ENCODE data around the gene SSC5D.

Gene SSC5D

GRCh38 chr19:55451163-55451964, 36.9 kb upstream of the SSC5D start:
- Mint-ChIP-seq H3K9me3 (no peaks in the 10 kb centered on the region), H3K27me3 (no peaks in the 10 kb centered on the region)

GRCh38 chr19:55451965-55452748, 36.1 kb upstream of the SSC5D start:
- DNase-seq: no peak
- ATAC-seq: no peak
- Mint-ChIP-seq H3K4me1 (peaks cover 27% of the 10 kb centered on the region), H3K9me3 (no peaks in the 10 kb centered on the region), H3K27me3 (no peaks in the 10 kb centered on the region), H3K27ac (no peak overlapping the region), H3K4me3 (peak overlapping the region; percentile 59 to 74)

More at GRCh38 chr19:55451163-55451964, 36.9 kb upstream of the SSC5D start:
- H3K4me3 Mint-ChIP-seq: peak overlapping the region; percentile 59 to 74
- ATAC-seq: peak; percentile 29
- DNase-seq: no peak
- peaks cover 27% of the 10 kb centered on the region for H3K4me1 Mint-ChIP-seq
- no peak overlapping the region for H3K27ac Mint-ChIP-seq

DNA sequence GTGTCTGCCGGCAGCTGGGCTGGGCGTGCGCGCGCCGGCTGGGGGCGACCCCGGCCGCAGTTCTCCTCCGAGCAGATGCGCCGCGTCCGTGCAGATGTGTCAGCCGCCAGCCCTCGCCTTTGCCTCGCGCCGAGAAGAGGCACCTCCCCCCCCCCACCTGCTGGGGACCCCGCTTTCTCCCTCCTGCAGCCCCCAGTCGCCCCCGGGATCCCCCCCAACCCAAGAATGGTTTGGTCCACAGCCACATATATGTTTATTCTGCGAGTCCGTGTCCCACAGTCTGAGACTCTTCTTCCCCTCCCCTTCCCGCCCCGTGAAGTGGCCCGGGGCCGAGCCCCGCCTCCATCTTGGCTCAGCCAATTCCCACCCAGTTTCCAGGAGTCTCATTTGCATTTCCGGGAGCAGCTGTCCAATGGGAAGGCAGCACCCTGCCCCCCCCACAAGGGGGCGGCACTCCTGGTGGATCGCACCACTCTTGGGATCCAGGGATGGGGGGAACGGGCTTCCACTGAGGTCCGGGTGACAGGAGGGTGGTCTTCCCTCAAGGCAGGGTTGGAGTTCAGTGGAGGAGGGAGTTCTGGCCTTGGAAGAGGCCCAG, 35.4 kb upstream of the SSC5D start:
- ATAC-seq: no peak

DNA sequence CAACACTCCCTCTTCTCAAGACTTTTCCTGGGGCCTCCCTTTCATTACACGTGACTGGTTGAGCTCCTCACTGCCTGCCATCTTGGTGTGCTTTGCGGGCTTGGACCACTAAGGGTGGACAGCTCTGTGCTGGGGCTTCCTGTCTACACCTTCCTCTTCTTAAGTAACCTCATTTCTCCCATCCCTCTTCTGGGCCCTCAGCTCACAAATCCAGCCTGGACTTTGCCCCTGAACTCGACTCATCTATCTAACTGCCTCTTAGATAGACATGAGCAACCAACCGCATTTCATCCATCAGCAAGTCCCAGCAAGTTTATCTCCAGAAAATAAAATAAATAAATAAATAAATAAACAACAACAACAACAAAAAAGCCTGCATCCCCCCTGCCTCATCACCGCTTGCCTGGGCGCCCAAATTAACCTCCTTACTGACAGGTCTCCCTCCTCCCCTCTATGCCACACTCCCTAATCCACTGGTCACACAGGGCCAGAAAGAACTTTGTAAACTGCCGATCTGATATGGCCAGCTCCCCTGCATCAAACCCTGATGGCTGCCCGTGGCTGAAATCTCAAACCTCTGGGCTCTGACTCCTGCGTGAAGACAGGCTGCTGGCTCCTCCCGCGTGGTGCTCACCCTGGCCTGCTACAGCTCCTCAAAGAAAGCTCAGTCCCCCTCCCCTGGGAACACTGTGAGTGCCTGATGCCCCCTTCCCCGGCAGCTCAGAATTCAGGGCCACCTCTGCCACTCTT, 34.5 kb upstream of the SSC5D start:
- H3K4me3 Mint-ChIP-seq: peak overlapping the region; percentile 14 to 54
- H3K27ac Mint-ChIP-seq: no peak overlapping the region
- ATAC-seq: no peak

More for the DNA sequence above, 35.4 kb upstream of the SSC5D start:
- H3K4me1 Mint-ChIP-seq: peaks cover 31% of the 10 kb centered on the region
- H3K4me3 Mint-ChIP-seq: peak overlapping the region; percentile 12 to 14
- H3K27ac Mint-ChIP-seq: no peak overlapping the region
- no peaks in the 10 kb centered on the region for H3K9me3 Mint-ChIP-seq
- H3K27me3 Mint-ChIP-seq: no peaks in the 10 kb centered on the region
- no peak for DNase-seq

DNA sequence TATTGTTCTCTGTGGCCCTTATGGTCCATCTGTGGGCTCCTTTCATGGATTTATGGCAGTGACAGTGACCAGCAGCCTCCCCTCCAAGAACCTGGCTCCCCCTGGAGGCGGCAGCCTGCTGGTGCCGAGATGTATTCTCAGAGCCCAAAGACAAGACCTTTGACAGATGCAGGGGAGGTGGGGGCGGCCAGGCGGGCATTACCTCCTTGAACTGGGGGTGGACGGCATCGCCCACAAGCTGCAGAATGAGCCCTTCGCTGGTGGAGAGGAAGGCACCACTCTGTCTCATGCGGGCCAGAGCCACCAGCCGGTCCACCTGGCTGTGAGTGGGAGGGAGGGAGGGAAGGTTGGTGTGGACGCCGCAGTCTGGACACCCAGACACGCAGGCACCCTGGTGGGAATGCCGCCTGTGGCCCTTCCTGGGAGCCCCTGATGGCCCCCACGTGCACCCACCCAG, 33.4 kb upstream of the SSC5D start:
- no peaks in the 10 kb centered on the region for H3K9me3 Mint-ChIP-seq
- ATAC-seq (peak; percentile 46), DNase-seq (peak; percentile 54 to 55)
- H3K4me1 Mint-ChIP-seq: peaks cover 41% of the 10 kb centered on the region
- H3K27ac Mint-ChIP-seq: no peak overlapping the region
- H3K27me3 Mint-ChIP-seq: no peaks in the 10 kb centered on the region
- H3K4me3 Mint-ChIP-seq: no peak overlapping the region

More for the DNA sequence above, 34.5 kb upstream of the SSC5D start:
- Mint-ChIP-seq H3K27me3 (no peaks in the 10 kb centered on the region), H3K4me1 (peaks cover 37% of the 10 kb centered on the region), H3K9me3 (no peaks in the 10 kb centered on the region)
- no peak for DNase-seq

- H3K27ac Mint-ChIP-seq: no peak overlapping the region
- peaks cover 45% of the 10 kb centered on the region for H3K4me1 Mint-ChIP-seq
- DNase-seq: no peak
- no peaks in the 10 kb centered on the region for H3K9me3 Mint-ChIP-seq
- no peak for ATAC-seq
- no peaks in the 10 kb centered on the region for H3K27me3 Mint-ChIP-seq
- no peak overlapping the region for H3K4me3 Mint-ChIP-seq
These were observed 32.5 kb upstream of the SSC5D start for GRCh38 chr19:55455576-55456235.

DNA sequence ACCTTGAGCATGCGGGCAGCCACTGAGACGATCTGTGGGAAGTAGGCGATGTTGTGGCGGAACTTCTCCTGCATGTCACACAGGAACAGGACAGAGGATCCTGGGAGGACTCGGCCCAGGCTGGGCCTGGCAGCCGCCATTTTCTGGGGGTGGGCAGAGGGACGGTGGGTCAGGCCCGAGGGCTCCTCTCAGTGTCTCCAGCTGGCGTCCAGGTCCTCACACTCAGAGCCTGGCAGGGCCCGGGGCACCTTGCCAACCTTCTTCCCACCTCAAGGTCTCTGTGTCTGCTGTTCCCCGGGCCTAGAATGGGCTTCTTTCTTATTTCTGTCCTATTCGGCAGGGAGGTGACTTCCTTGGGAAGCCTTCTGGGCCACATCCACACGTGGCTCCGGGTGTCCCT, 31.9 kb upstream of the SSC5D start:
- no peak overlapping the region for H3K4me3 Mint-ChIP-seq
- ATAC-seq (no peak), DNase-seq (no peak)
- peak overlapping the region in 1 of 2 donors; percentile 91 for H3K27ac Mint-ChIP-seq
- H3K4me1 Mint-ChIP-seq: peaks cover 51% of the 10 kb centered on the region
- no peaks in the 10 kb centered on the region for H3K27me3 Mint-ChIP-seq
- no peaks in the 10 kb centered on the region for H3K9me3 Mint-ChIP-seq

DNA sequence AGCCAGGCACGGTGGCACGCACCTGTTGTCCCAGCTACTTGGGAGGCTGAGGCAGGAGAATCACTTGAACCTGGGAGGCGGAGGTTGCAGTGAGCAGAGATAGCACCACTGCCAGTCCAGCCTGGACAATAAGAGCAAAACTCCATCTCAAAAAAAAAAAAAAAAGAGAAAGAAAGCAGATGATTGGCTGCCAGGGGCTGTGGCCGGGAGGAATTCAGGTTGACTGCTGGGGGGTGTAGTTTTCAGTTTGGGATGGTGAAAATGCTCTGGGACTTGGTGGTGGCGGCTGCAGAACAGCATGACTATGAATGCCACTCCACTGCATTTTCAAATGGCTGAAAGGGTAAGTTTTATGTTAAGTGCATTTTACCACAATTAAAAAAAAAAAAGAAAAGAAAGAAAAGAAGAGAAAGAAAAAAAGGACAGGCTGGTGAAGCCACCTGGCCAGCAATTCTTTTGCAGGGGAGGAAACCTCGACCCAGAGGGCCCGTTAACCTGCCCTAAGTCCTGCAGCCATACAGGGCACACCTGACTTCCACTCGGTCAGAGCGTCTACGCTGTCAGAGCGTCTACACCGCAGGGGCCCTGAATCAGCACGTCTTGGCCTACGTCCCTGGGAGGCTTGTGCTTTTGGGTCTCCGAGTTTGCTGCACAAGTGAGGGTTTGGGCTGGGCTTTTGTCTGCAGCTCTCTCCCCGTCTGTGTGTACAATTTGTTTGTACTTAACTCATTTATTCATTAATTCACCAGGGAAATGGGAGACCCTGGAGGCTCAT, 30.4 kb upstream of the SSC5D start:
- no peak overlapping the region for H3K27ac Mint-ChIP-seq

DNA sequence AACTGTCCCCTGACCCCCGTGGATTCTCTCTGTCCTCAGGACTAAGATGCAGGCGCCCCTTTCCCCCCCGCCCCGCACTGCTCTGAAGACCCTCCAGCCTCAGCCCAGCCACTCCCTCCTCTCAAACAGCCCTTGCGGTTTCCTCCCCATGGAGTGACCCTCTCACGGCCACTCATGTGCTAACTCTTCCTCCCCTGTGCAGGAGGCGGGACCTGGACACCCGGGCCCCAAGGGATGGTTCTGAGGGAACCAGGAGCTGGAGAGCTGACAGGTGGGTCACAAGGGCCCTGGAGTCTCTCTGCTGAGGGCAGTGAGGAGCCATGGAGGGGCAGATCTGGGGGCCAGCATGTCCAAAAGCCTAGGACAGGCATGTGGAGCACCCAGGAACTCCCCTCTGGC, 28.7 kb upstream of the SSC5D start:
- no peak for DNase-seq
- Mint-ChIP-seq H3K4me1 (peaks cover 44% of the 10 kb centered on the region), H3K27ac (no peak overlapping the region), H3K27me3 (no peaks in the 10 kb centered on the region), H3K9me3 (no peaks in the 10 kb centered on the region), H3K4me3 (no peak overlapping the region)
- no peak for ATAC-seq

More for the DNA sequence above, 30.4 kb upstream of the SSC5D start:
- peaks cover 53% of the 10 kb centered on the region for H3K4me1 Mint-ChIP-seq
- H3K9me3 Mint-ChIP-seq: no peaks in the 10 kb centered on the region
- DNase-seq: no peak
- H3K4me3 Mint-ChIP-seq: no peak overlapping the region
- no peak for ATAC-seq
- H3K27me3 Mint-ChIP-seq: no peaks in the 10 kb centered on the region

DNA sequence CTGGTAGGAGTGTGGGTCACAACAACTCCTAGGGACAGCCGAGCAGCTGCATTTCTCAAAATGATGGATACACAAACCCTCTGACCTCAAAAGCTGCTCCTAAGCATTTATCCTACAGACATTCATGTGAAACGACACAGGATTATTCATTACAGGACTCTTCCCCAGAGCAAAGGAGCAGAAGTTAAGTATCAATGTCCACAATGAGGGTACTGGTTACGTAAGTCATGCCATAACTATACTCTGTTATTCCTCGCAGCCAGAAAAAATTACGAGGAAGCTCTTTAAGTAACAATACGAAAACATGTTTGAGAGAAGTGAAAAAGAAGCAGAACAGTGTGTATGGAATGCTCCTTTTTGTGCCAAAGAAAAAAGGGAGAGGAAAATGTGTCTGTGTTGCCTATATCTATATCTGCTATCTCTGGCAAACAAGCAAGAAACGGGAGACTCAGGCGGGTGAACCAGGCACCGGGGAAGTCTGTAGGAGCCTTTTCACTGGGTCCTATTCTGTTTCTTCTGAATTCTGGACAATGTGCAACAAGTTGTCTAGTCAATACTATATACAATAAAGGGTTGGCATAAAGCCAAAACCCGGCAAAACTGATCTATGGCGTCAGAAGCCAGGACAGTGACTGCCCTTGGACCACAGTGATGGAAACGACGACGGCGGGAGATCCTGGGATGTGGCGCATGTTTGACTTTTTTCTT, 28.1 kb upstream of the SSC5D start:
- Mint-ChIP-seq H3K4me1 (peaks cover 44% of the 10 kb centered on the region), H3K4me3 (peak overlapping the region; percentile 94 to 98), H3K27ac (peak overlapping the region in 1 of 2 donors; percentile 27), H3K27me3 (no peaks in the 10 kb centered on the region), H3K9me3 (no peaks in the 10 kb centered on the region)
- no peak for DNase-seq
- no peak for ATAC-seq

DNA sequence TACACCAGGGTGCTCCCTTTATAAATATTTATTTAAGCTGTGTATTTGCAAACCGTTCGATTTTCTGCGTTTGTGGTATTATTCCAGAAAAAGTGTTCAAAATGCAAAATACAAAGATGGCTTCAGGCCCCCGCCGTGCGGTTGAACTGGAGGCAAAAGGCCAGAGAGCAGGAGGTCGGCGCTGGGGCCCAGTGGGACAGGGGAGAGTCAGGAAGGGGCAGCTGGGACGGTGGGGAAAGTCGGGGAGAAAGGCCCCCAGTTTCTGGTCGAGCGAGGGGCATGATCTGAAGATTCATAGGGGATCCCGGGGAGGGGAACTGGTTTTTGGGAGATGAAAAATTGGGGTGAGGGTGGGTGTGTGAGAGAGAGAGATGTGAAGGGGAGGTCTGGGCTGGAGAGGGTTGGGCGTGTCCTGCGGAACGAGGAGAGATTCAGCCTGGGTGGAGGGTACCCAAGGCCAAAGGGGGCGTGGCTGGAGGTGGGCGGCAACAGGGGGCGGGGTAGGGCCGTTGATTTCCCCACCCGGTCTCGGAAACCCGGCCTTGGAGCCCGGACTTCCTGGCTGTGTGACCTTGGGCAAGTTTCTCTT, 27.5 kb upstream of the SSC5D start:
- H3K27ac Mint-ChIP-seq: peak overlapping the region; percentile 40 to 90
- DNase-seq (peak in 1 of 2 donors; percentile 47), ATAC-seq (peak; percentile 21)
- H3K27me3 Mint-ChIP-seq: no peaks in the 10 kb centered on the region
- H3K9me3 Mint-ChIP-seq: no peaks in the 10 kb centered on the region
- H3K4me3 Mint-ChIP-seq: peak overlapping the region; percentile 94 to 98
- H3K4me1 Mint-ChIP-seq: peaks cover 44% of the 10 kb centered on the region

- Mint-ChIP-seq H3K4me3 (peak within 1 kb of the TSS; percentile 94 to 98), H3K27ac (peak within 1 kb of the TSS; percentile 69 to 90), H3K4me1 (peaks cover 44% of the 10 kb centered on the region), H3K9me3 (no peaks in the 10 kb centered on the region), H3K27me3 (no peaks in the 10 kb centered on the region)
- DNase-seq: peak; percentile 100
- peak; percentile 94 for ATAC-seq
These were observed 26.8 kb upstream of the SSC5D start, which contains the start of gene ISOC2 for GRCh38 chr19:55461259-55461973. ISOC2 (minus strand) TSS chr19:55461642; CDS start chr19:55456486, 5,156 bp downstream.

Measured in stimulated activated naive CD8-positive, alpha-beta T cell treated with anti-CD3 and anti-CD28 coated beads, Interleukin-15, amount 100 ng/mL, for 72 hours (primary cell).